GM18867 (cell line): ENCODE data around the gene GPALPP1.
"Not testable (repeated sequence)": the region's sequence is repeated elsewhere in the genome, so short reads cannot be mapped to it uniquely, and the experiment has no call there.

ENCODE experiments used
- ATAC-seq: cut with Tn5 transposase; IDR thresholded peaks from one replicate; pipeline ENCODE4 v1.9.1; 2021; ENCODE audit warnings: mild to moderate bottlenecking, moderate library complexity; ENCODE audit not compliant: unreplicated experiment

GPALPP1 gene

GRCh38 chr13:45060062-45060461 is 70.7 kb downstream of the GPALPP1 start:
- ATAC-seq = no peak

GRCh38 chr13:45063261-45063860 is 74.0 kb downstream of the GPALPP1 start:
- ATAC-seq = no peak

- not testable (repeated sequence) for ATAC-seq
Measured at GRCh38 chr13:45063889-45064288, 74.6 kb downstream of the GPALPP1 start.

- no peak for ATAC-seq
Measured at GRCh38 chr13:45064889-45065288, 75.6 kb downstream of the GPALPP1 start.

GRCh38 chr13:45068036-45069001 is 79.0 kb downstream of the GPALPP1 start:
- ATAC-seq = no peak

GRCh38 chr13:45073809-45074208 is 84.5 kb downstream of the GPALPP1 start:
- no peak for ATAC-seq

GRCh38 chr13:45074721-45075120 is 85.4 kb downstream of the GPALPP1 start:
- ATAC-seq = no peak

GRCh38 chr13:45078003-45078402 is 88.7 kb downstream of the GPALPP1 start:
- ATAC-seq = no peak
